Endodermal cell (in vitro differentiated cells): ENCODE measurements around the gene TMEM208. TPM values are rescaled to one million over a fixed set of nuclear protein-coding genes. Genes with fewer than 3 reads are reported as not detected.

ENCODE experiments used
- DNase-seq: peaks from one replicate; pipeline ENCODE4 v3.0.0-alpha.2; 2017
- H3K27ac ChIP-seq: 2 replicates; pipeline ENCODE4 v1.5.1; 2013; ENCODE audit warnings: mild to moderate bottlenecking, low read depth, low read length, moderate library complexity
- H3K27me3 ChIP-seq: 2 replicates; pipeline ENCODE4 v1.6.1; 2013; ENCODE audit warnings: mild to moderate bottlenecking, low read length, moderate library complexity; ENCODE audit not compliant: insufficient read depth, control insufficient read depth, poor library complexity, severe bottlenecking
- H3K36me3 ChIP-seq: 2 replicates; pipeline ENCODE4 v1.7.0; 2013; ENCODE audit warnings: mild to moderate bottlenecking, low read length, moderate library complexity; ENCODE audit not compliant: control insufficient read depth, insufficient read depth
- H3K4me1 ChIP-seq: one replicate; pipeline ENCODE4 v1.7.0; 2013; ENCODE audit warnings: low read length; ENCODE audit not compliant: control insufficient read depth, insufficient read depth
- H3K4me3 ChIP-seq: 2 replicates; pipeline ENCODE4 v1.5.1; 2013; ENCODE audit warnings: mild to moderate bottlenecking, low read length, moderate library complexity
- H3K9ac ChIP-seq: 2 replicates; pipeline ENCODE4 v1.6.1; 2013; ENCODE audit warnings: mild to moderate bottlenecking, low read length, moderate library complexity; ENCODE audit not compliant: poor library complexity, severe bottlenecking; ENCODE audit errors: extremely low read depth
- H3K9me3 ChIP-seq: 2 replicates; pipeline ENCODE4 v1.6.1; 2013; ENCODE audit warnings: mild to moderate bottlenecking, low read length, moderate library complexity; ENCODE audit not compliant: control insufficient read depth
- H3K27ac Mint-ChIP-seq: 2 replicates; pipeline ENCODE4 v1.8.0; 2020; ENCODE audit warnings: mixed read lengths
- H3K27me3 Mint-ChIP-seq: 2 replicates; pipeline ENCODE4 v1.8.0; 2021; ENCODE audit warnings: mild to moderate bottlenecking, mixed read lengths; ENCODE audit not compliant: insufficient read depth
- H3K36me3 Mint-ChIP-seq: 2 replicates; pipeline ENCODE4 v1.8.0; 2020; ENCODE audit warnings: low read depth, mixed read lengths
- H3K4me1 Mint-ChIP-seq: 2 replicates; pipeline ENCODE4 v1.8.0; 2020; ENCODE audit warnings: mixed read lengths
- H3K4me3 Mint-ChIP-seq: 2 replicates; pipeline ENCODE4 v1.8.0; 2020; ENCODE audit warnings: mild to moderate bottlenecking, moderate library complexity, mixed read lengths
- H3K9me3 Mint-ChIP-seq: 2 replicates; pipeline ENCODE4 v1.8.0; 2020; ENCODE audit warnings: mild to moderate bottlenecking, mixed read lengths
- WGBS, 2 experiments: methylation state at CpG; one replicate each; pipeline versions ENCODE4 v1.1.5 to v1.1.7; 2013; ENCODE audit warnings: missing lambda C conversion rate in 2 of 2, mixed read lengths in 1 of 2; ENCODE audit not compliant: insufficient coverage in 1 of 2, insufficient read length in 1 of 2; 5-methylcytosine and 5-hydroxymethylcytosine counted together
- total RNA-seq, 2 donors: library from RNA; stranded (reverse); fragmentation: NEBNext Ultra II Directional in 1 of 2; extraction: Animal tissue kit (Norgen Biotek cat#: 25700) in 1 of 2; gene quantifications; 2 replicates in 1 of 2; 3 replicates in 1 of 2; pipeline ENCODE4 v1.2.1, GENCODE V29; 2021
- TF ChIP-seq, protein P1 (sequence below): fragments of 200-600 bp; sonication (generic); conservative IDR thresholded peaks from 2 replicates; pipeline ENCODE4 v1.5.0; 2021; ENCODE audit warnings: antibody characterized with exemption, mild to moderate bottlenecking

TMEM208 gene
- total RNA-seq, 2 donors from 2014 or later, result 43.1 to 46.4 TPM

DNA sequence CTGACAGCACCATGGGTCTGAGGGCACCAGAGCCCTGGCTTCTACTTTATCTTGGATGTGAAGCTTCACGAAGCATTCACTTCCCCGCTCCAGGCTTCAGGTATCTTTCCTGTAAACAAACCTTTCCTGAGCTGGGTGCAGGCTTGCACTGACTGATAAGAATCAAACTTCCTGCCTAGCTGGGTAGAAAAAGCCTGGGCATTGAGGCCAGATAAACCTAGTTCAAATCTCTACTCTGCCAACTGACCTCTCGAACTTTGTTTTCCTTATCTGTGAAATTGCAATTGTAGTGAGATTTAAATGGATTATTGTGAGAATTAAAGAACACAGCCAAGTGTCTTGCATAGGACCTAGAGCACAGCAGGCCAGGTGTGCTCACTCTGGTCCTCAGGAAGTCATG is 2.9 kb upstream of the TMEM208 start:
- peaks cover 3% of the 10 kb centered on the region for H3K4me1 ChIP-seq
- no peak overlapping the region for H3K27ac ChIP-seq

DNA sequence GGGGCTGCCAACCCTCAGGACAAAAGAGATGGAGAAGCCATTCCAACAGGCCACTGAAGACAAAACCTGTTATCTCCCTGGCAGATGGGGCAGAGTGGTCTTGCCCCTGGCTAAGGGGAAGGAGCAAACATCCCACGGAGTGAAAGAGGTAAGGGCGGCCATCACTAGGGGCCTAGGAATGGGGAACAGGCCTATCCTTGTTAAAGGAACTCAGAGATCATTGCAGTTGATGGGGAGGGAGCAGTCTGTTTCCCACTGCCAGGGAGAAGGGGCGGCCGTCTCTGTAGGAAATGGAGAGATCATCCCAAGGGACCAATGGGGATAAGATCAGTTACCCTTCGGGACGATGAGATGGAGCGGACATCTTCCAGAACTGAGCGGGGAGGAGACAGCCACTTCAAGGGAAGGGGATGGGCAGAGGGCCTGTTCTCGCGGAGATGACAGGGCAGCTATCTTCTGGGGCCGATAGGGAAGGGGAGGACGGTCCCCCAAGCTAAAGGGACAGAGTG is 581 bp upstream of the TMEM208 start:
- peaks cover 9% of the 10 kb centered on the region for H3K27me3 Mint-ChIP-seq
- peaks cover 3% of the 10 kb centered on the region for H3K4me1 ChIP-seq
- DNase-seq, result no peak
- 16 to 27% methylated on average over 12 of the region's 12 CpGs for WGBS, 2 experiments
- H3K27me3 ChIP-seq, result no peaks in the 10 kb centered on the region
- peak overlapping the region; percentile 99 for H3K4me3 ChIP-seq
- H3K27ac ChIP-seq, result no peak overlapping the region
- TF ChIP-seq, protein P1, sequence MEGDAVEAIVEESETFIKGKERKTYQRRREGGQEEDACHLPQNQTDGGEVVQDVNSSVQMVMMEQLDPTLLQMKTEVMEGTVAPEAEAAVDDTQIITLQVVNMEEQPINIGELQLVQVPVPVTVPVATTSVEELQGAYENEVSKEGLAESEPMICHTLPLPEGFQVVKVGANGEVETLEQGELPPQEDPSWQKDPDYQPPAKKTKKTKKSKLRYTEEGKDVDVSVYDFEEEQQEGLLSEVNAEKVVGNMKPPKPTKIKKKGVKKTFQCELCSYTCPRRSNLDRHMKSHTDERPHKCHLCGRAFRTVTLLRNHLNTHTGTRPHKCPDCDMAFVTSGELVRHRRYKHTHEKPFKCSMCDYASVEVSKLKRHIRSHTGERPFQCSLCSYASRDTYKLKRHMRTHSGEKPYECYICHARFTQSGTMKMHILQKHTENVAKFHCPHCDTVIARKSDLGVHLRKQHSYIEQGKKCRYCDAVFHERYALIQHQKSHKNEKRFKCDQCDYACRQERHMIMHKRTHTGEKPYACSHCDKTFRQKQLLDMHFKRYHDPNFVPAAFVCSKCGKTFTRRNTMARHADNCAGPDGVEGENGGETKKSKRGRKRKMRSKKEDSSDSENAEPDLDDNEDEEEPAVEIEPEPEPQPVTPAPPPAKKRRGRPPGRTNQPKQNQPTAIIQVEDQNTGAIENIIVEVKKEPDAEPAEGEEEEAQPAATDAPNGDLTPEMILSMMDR, result no peak
- H3K27ac Mint-ChIP-seq, result no peak overlapping the region
- H3K36me3 Mint-ChIP-seq, result peaks cover 23% of the 10 kb centered on the region
- peaks cover 27% of the 10 kb centered on the region for H3K4me1 Mint-ChIP-seq
- H3K4me3 Mint-ChIP-seq, result peak overlapping the region; percentile 96
- H3K9ac ChIP-seq, result no peak overlapping the region
- peaks cover 33% of the 10 kb centered on the region for H3K36me3 ChIP-seq
- no peaks in the 10 kb centered on the region for H3K9me3 ChIP-seq
- H3K9me3 Mint-ChIP-seq, result no peaks in the 10 kb centered on the region

More for the DNA sequence above, 2.9 kb upstream of the TMEM208 start:
- Mint-ChIP-seq H3K9me3 (no peaks in the 10 kb centered on the region), H3K4me3 (no peak overlapping the region), H3K27ac (no peak overlapping the region), H3K27me3 (peaks cover 23% of the 10 kb centered on the region), H3K36me3 (peaks cover under 1% of the 10 kb centered on the region), H3K4me1 (peaks cover 27% of the 10 kb centered on the region)
- Histone ChIP-seq H3K9me3 (no peaks in the 10 kb centered on the region), H3K4me3 (no peak overlapping the region), H3K27me3 (no peaks in the 10 kb centered on the region), H3K36me3 (peaks cover 9% of the 10 kb centered on the region), H3K9ac (no peak overlapping the region)
- TF ChIP-seq, protein P1, result no peak
- WGBS, 2 experiments, result 78 to 92% methylated on average over 2 to 3 of the region's 3 CpGs
- DNase-seq, result no peak

DNA sequence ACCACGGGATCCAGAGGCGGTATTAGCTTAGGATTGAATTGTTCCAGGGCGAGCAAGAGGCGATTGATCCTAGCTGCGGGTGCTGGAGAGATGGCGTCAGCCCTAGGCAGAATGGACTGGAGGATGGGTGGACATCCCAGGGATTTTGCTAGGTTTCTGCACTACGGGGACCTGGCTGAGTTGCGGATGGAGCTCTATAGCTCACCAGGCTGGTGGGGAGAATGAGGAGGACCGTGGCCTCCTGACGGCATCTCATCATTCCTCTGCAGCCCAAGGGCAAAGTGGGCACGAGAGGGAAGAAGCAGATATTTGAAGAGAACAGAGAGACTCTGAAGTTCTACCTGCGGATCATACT is 614 bp downstream of the TMEM208 start:
- 30 to 31% methylated on average over 3 to 12 of the region's 12 CpGs for WGBS, 2 experiments
- Histone ChIP-seq H3K9ac (peak overlapping the region; percentile 82), H3K27me3 (no peaks in the 10 kb centered on the region), H3K9me3 (no peaks in the 10 kb centered on the region), H3K4me3 (peak overlapping the region; percentile 99), H3K4me1 (peaks cover 3% of the 10 kb centered on the region), H3K36me3 (peaks cover 44% of the 10 kb centered on the region), H3K27ac (no peak overlapping the region)
- H3K4me3 Mint-ChIP-seq, result peak overlapping the region; percentile 96
- TF ChIP-seq, protein P1, result no peak
- peaks cover 31% of the 10 kb centered on the region for H3K36me3 Mint-ChIP-seq
- peaks cover 27% of the 10 kb centered on the region for H3K4me1 Mint-ChIP-seq
- H3K27me3 Mint-ChIP-seq, result peaks cover 9% of the 10 kb centered on the region
- no peak for DNase-seq
- H3K27ac Mint-ChIP-seq, result peak overlapping the region; percentile 97
- no peaks in the 10 kb centered on the region for H3K9me3 Mint-ChIP-seq
